Ishikawa (cell line): ENCODE measurements around the gene ORC5.

Experiments used
- FOXM1 ChIP-seq: IDR thresholded peaks from 2 replicates; pipeline ENCODE4 v1.6.1; 2012; ENCODE audit warnings: low read depth, borderline replicate concordance
- RAD21 ChIP-seq: IDR thresholded peaks from 2 replicates; pipeline ENCODE4 v1.6.1; 2012; ENCODE audit warnings: low read depth
- TAF1 ChIP-seq: IDR thresholded peaks from 2 replicates; pipeline ENCODE4 v1.6.1; 2012; ENCODE audit warnings: low read depth, mild to moderate bottlenecking
- TF ChIP-seq, protein P1 (sequence below): IDR thresholded peaks from 2 replicates; pipeline ENCODE4 v1.6.1; 2012

GRCh38 chr7:104111271-104111670 is 96.5 kb downstream of the ORC5 start:
- no peak for TF ChIP-seq TAF1
- no peak for TF ChIP-seq RAD21
- TF ChIP-seq, protein P1, sequence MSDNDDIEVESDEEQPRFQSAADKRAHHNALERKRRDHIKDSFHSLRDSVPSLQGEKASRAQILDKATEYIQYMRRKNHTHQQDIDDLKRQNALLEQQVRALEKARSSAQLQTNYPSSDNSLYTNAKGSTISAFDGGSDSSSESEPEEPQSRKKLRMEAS = no peak
- TF ChIP-seq FOXM1 = no peak
